Endothelial cell (in vitro differentiated cells): Measurements from ENCODE around the gene SLC6A19. TPM values are rescaled to one million over a fixed set of nuclear protein-coding genes. Genes with fewer than 3 reads are reported as not detected.
"Not testable (repeated sequence)": the region's sequence is repeated elsewhere in the genome, so short reads cannot be mapped to it uniquely, and the experiment has no call there.

Source experiments
- DNase-seq: peaks from one replicate; pipeline ENCODE4 v3.0.0; 2021; ENCODE audit warnings: low spot score
- H3K27ac Mint-ChIP-seq: one replicate; pipeline ENCODE4 v1.8.0; 2021; ENCODE audit warnings: mixed read lengths, inconsistent platforms; ENCODE audit not compliant: unreplicated experiment
- H3K27me3 Mint-ChIP-seq: one replicate; pipeline ENCODE4 v1.8.0; 2021; ENCODE audit warnings: mild to moderate bottlenecking, moderate library complexity, mixed read lengths, inconsistent platforms; ENCODE audit not compliant: unreplicated experiment
- H3K36me3 Mint-ChIP-seq: one replicate; pipeline ENCODE4 v1.8.0; 2021; ENCODE audit warnings: mild to moderate bottlenecking, low read depth, mixed read lengths, inconsistent platforms; ENCODE audit not compliant: unreplicated experiment
- H3K4me1 Mint-ChIP-seq: one replicate; pipeline ENCODE4 v1.8.0; 2021; ENCODE audit warnings: mild to moderate bottlenecking, mixed read lengths, inconsistent platforms; ENCODE audit not compliant: unreplicated experiment
- H3K4me3 Mint-ChIP-seq: one replicate; pipeline ENCODE4 v1.8.0; 2021; ENCODE audit warnings: mild to moderate bottlenecking, mixed read lengths, inconsistent platforms; ENCODE audit not compliant: unreplicated experiment
- H3K9me3 Mint-ChIP-seq: one replicate; pipeline ENCODE4 v1.8.0; 2021; ENCODE audit warnings: mixed read lengths, inconsistent platforms; ENCODE audit not compliant: unreplicated experiment
- total RNA-seq: library from RNA; stranded (reverse); fragmentation: NEBNext Ultra II Directional; extraction: Animal tissue kit (Norgen Biotek cat#: 25700); gene quantifications from one replicate; pipeline ENCODE4 v1.2.1, GENCODE V29; 2021; ENCODE audit not compliant: unreplicated experiment
- TF ChIP-seq, protein P1 (sequence below): fragments of 200-600 bp; sonication (generic); IDR thresholded peaks from one replicate; pipeline ENCODE4 v1.5.0; 2021; ENCODE audit warnings: antibody characterized with exemption; ENCODE audit not compliant: unreplicated experiment

Gene SLC6A19
- total RNA-seq, 1 donor from 2014 or later = not detected

DNA sequence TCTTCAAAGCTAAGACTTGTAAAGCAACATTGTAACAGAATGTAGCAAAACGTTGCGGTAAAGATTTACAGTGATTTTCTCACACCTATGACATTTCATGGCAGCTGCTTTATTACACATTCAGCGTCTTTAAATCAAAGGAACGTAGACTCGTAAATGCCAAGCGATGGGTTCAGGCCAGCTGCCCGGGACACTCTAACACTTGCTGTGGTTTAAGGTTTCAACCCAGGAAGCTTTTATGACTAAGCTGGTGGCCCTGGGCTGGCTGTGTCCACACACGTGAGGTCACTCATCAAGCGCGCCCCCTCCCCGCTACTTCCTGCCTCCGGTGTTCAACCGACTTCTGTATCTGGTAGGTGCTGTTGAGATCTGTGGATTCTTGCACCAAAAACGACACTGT, 26.3 kb downstream of the SLC6A19 start:
- no peak overlapping the region for H3K27ac Mint-ChIP-seq
- no peaks in the 10 kb centered on the region for H3K4me1 Mint-ChIP-seq
- no peak overlapping the region for H3K4me3 Mint-ChIP-seq
- no peaks in the 10 kb centered on the region for H3K9me3 Mint-ChIP-seq
- no peaks in the 10 kb centered on the region for H3K36me3 Mint-ChIP-seq
- DNase-seq = no peak
- TF ChIP-seq, protein P1, sequence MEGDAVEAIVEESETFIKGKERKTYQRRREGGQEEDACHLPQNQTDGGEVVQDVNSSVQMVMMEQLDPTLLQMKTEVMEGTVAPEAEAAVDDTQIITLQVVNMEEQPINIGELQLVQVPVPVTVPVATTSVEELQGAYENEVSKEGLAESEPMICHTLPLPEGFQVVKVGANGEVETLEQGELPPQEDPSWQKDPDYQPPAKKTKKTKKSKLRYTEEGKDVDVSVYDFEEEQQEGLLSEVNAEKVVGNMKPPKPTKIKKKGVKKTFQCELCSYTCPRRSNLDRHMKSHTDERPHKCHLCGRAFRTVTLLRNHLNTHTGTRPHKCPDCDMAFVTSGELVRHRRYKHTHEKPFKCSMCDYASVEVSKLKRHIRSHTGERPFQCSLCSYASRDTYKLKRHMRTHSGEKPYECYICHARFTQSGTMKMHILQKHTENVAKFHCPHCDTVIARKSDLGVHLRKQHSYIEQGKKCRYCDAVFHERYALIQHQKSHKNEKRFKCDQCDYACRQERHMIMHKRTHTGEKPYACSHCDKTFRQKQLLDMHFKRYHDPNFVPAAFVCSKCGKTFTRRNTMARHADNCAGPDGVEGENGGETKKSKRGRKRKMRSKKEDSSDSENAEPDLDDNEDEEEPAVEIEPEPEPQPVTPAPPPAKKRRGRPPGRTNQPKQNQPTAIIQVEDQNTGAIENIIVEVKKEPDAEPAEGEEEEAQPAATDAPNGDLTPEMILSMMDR = no peak
- H3K27me3 Mint-ChIP-seq = peaks cover 13% of the 10 kb centered on the region

DNA sequence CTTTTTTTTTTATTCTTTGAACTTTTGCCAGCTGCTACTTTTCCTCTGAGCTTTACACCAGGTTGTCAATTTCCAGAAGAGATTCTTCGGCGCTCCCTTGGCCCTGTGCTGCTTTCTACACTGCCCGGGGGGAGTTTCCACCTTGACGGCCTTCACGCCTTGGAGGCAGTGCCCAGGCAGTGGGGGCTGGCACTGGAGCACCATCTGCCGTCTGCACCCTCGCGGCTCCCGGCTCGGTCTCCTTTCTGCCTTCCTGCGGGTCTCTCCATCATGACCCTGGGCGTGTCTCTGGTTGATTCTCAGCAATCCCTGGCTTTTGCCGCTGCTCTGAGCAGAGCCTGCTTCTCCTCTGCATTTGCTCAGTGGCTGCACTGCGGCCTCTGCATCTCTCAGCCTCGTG, 26.7 kb downstream of the SLC6A19 start:
- H3K9me3 Mint-ChIP-seq = no peaks in the 10 kb centered on the region
- no peak for DNase-seq
- no peak overlapping the region for H3K27ac Mint-ChIP-seq
- H3K4me1 Mint-ChIP-seq = no peaks in the 10 kb centered on the region
- no peak overlapping the region for H3K4me3 Mint-ChIP-seq
- H3K27me3 Mint-ChIP-seq = peaks cover 13% of the 10 kb centered on the region
- no peaks in the 10 kb centered on the region for H3K36me3 Mint-ChIP-seq
- TF ChIP-seq, protein P1 = no peak

DNA sequence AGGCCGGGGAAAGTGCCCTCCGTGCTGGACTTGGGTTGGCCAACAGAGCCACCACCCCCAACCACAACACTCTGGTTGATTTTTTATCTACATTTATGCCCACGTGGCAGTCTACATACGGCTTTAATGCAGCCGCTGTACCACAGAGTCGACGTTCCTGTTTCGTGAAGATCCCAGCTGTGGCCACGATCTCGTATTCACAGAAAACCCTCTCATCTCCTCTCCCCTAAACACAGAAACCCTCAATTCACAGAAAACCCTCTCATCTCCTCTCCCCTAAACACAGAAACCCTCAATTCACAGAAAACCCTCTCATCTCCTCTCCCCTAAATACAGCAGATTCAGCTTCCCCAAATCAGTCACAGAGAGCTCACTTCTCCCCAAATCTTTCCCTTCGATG, 27.6 kb downstream of the SLC6A19 start:
- not testable (repeated sequence) for DNase-seq, H3K9me3 Mint-ChIP-seq, H3K27ac Mint-ChIP-seq, H3K36me3 Mint-ChIP-seq, H3K4me1 Mint-ChIP-seq, H3K4me3 Mint-ChIP-seq
- peaks cover 11% of the 10 kb centered on the region for H3K27me3 Mint-ChIP-seq

DNA sequence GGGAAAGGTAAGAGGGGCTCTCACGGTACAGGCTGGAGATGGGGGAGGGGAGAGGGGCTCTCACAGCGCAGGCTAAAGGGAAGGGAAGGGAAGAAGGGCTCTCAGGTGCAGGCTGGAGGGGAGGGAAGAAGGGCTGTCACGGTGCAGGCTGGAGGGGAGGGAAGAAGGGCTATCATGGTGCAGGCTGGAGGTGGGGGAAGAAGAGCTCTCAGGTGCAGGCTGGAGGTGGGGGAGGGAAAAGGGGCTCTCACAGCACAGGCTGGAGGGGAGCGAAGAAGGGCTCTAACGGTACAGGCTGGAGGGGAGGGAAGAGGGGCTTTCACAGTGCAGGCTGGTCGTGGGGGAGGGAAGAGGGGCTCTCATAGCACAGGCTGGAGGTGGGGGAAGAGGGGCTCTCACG, 28.4 kb downstream of the SLC6A19 start:
- Mint-ChIP-seq H3K4me1 (no peaks in the 10 kb centered on the region), H3K9me3 (no peaks in the 10 kb centered on the region), H3K36me3 (no peaks in the 10 kb centered on the region), H3K27me3 (peaks cover 11% of the 10 kb centered on the region), H3K27ac (no peak overlapping the region), H3K4me3 (no peak overlapping the region)
- TF ChIP-seq, protein P1 = no peak
- DNase-seq = no peak

DNA sequence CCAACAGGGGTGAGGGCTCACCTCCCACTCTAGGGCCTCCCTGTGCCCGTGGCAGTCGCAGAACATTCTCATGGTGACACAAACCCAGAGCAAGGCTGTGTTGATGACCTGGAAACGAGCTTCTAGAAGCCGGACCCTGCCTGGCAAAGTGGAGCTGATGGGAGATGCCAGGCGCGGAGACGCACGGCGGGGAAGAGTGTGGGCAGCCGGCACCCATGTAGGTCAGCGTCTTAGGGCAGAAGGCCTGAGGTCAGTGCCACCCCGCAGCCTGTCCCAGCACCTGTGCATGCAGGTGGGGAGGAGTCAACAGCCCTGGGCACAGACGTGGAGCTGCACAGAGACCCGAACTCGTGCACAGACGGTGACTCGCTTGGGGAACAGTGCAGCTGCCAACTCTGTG, 29.2 kb downstream of the SLC6A19 start:
- no peak for DNase-seq
- peaks cover under 1% of the 10 kb centered on the region for H3K36me3 Mint-ChIP-seq
- no peaks in the 10 kb centered on the region for H3K9me3 Mint-ChIP-seq
- H3K4me1 Mint-ChIP-seq = no peaks in the 10 kb centered on the region
- TF ChIP-seq, protein P1 = no peak
- peaks cover 11% of the 10 kb centered on the region for H3K27me3 Mint-ChIP-seq
- no peak overlapping the region for H3K4me3 Mint-ChIP-seq
- H3K27ac Mint-ChIP-seq = no peak overlapping the region

DNA sequence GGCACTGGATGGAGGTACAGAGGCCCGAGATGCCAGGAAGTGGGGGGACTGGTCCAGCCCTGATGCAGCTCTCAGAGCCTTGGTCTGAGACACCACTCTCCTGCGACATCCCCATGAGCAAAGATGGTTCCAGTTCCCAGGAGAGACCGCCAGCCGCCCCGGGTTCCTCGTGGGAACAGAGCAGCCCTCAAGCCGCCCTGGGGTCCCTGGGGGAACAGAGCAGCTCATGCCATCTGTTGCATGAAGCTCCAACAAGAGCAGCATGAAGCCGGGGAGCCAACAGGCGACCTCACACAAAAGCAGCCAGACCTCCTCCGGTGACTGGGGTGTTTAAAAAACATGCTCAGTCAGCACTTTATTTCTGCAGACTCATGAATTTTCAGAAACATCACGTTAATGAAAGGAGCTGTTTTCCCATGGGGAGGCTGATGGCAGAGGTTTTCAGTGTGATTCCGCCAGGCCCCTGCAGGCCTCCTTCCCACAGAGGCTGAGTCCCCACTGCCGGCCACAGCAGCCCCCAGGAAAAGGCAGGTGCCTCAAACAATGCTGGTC, 30.0 kb downstream of the SLC6A19 start:
- TF ChIP-seq, protein P1 = no peak
- no peaks in the 10 kb centered on the region for H3K4me1 Mint-ChIP-seq
- peaks cover 14% of the 10 kb centered on the region for H3K27me3 Mint-ChIP-seq
- H3K36me3 Mint-ChIP-seq = peaks cover 6% of the 10 kb centered on the region
- DNase-seq = no peak
- no peaks in the 10 kb centered on the region for H3K9me3 Mint-ChIP-seq
- no peak overlapping the region for H3K4me3 Mint-ChIP-seq
- H3K27ac Mint-ChIP-seq = no peak overlapping the region
